Muscle of leg (tissue), 11 donors: ENCODE data around the gene SDHAF2. TPM values are rescaled to one million over a fixed set of nuclear protein-coding genes. Genes with fewer than 3 reads are reported as not detected.
"Not testable (repeated sequence)": the region's sequence is repeated elsewhere in the genome, so short reads cannot be mapped to it uniquely, and the experiment has no call there.

ENCODE experiments used
- DNase-seq: peaks from one replicate; pipeline ENCODE4 v3.0.0; 2013
- H3K27ac ChIP-seq: one replicate; pipeline ENCODE4 v1.5.1; 2013; ENCODE audit warnings: mild to moderate bottlenecking, low read length, control low read depth
- H3K27me3 ChIP-seq: one replicate; pipeline ENCODE4 v1.6.1; 2013; ENCODE audit warnings: low read length; ENCODE audit not compliant: control insufficient read depth, insufficient read depth
- H3K36me3 ChIP-seq: one replicate; pipeline ENCODE4 v1.6.1; 2013; ENCODE audit warnings: low read length; ENCODE audit not compliant: control insufficient read depth, insufficient read depth
- H3K4me1 ChIP-seq: one replicate; pipeline ENCODE4 v1.6.1; 2013; ENCODE audit warnings: low read length; ENCODE audit not compliant: control insufficient read depth, insufficient read depth
- H3K4me3 ChIP-seq: one replicate; pipeline ENCODE4 v1.5.1; 2013; ENCODE audit warnings: low read length, control low read depth
- H3K9me3 ChIP-seq: replicated peaks from 2 replicates; pipeline ENCODE4 v1.6.1; 2013; ENCODE audit warnings: low read depth, low read length; ENCODE audit not compliant: control insufficient read depth
- WGBS: methylation state at CpG from one replicate; pipeline ENCODE4 v1.1.5; 2013; ENCODE audit warnings: missing lambda C conversion rate; ENCODE audit not compliant: insufficient coverage; 5-methylcytosine and 5-hydroxymethylcytosine counted together
- polyA plus RNA-seq, 8 donors: library from polyadenylated mRNA; unstranded; fragments of 120-200 nt; gene quantifications; one replicate each; pipeline versions ENCODE4 v1.2.1 to v1.2.3, GENCODE V29; 2013; ENCODE audit warnings: inconsistent platforms in 1 of 8, low replicate concordance in 1 of 8; ENCODE audit not compliant: insufficient read length in 8 of 8, insufficient read depth in 1 of 8
- total RNA-seq: library from RNA; stranded (reverse); fragments of 120-200 nt; gene quantifications from one replicate; pipeline ENCODE4 v1.2.4, GENCODE V29; 2013

Gene SDHAF2
- total and polyA plus RNA-seq, 9 donors, result 25.2 to 40.2 (median 34.9) TPM

DNA sequence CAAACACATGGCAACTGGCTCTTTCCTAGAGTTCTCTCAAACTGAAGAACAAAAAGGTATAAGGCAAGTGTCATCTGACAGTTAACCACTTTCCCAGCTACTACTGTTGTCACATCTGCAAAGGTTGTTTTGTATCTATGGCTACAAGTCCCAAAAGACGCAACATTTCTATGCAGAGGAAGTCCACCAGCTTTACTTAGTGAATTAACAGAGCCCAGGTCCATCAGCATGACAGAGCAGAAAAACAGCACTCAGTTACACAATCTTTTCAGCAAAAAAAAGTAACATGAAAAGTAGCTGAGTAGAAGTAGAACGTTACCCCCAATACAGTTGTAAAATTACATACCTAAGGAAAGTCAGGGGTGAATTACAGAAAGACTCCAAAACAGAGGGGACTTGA lies 12.3 kb upstream of the SDHAF2 start:
- DNase-seq, result peak; percentile 76
- no CpG with 5 or more reads among the region's 2 CpGs for WGBS
- Histone ChIP-seq H3K4me3 (no peak overlapping the region), H3K27me3 (no peaks in the 10 kb centered on the region), H3K27ac (peak overlapping the region; percentile 2), H3K4me1 (no peaks in the 10 kb centered on the region), H3K36me3 (peaks cover 83% of the 10 kb centered on the region), H3K9me3 (no peaks in the 10 kb centered on the region)

DNA sequence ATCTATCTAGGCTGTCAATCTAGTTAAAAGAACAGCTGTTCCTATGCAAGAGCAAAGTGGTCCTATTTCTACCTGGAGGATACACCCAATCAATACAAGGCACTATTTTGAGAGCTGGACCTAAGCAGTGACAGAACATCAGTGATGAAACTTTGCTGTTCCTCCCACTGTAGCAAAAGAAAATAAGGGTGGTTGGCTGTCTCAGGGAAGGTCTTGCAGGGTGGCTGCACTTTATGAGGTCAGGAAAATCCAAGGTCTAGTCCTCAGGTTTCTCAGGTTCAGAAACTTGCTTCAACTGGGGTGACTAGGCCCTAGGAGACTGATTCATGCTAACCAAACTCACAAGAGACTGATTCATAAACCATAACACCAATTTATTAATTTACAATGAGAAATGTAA lies 11.8 kb upstream of the SDHAF2 start:
- Histone ChIP-seq H3K27ac (peak overlapping the region; percentile 2), H3K36me3 (peaks cover 79% of the 10 kb centered on the region), H3K4me1 (no peaks in the 10 kb centered on the region), H3K9me3 (no peaks in the 10 kb centered on the region), H3K4me3 (no peak overlapping the region), H3K27me3 (no peaks in the 10 kb centered on the region)
- no peak for DNase-seq

- Histone ChIP-seq H3K27me3 (no peaks in the 10 kb centered on the region), H3K27ac (no peak overlapping the region), H3K9me3 (no peaks in the 10 kb centered on the region), H3K4me3 (no peak overlapping the region), H3K36me3 (peaks cover 69% of the 10 kb centered on the region), H3K4me1 (no peaks in the 10 kb centered on the region)
- WGBS, result 100% methylated on average over 1 of the region's 3 CpGs
- DNase-seq, result no peak
Observed at GRCh38 chr11:61422226-61422625, 7.7 kb upstream of the SDHAF2 start.

DNA sequence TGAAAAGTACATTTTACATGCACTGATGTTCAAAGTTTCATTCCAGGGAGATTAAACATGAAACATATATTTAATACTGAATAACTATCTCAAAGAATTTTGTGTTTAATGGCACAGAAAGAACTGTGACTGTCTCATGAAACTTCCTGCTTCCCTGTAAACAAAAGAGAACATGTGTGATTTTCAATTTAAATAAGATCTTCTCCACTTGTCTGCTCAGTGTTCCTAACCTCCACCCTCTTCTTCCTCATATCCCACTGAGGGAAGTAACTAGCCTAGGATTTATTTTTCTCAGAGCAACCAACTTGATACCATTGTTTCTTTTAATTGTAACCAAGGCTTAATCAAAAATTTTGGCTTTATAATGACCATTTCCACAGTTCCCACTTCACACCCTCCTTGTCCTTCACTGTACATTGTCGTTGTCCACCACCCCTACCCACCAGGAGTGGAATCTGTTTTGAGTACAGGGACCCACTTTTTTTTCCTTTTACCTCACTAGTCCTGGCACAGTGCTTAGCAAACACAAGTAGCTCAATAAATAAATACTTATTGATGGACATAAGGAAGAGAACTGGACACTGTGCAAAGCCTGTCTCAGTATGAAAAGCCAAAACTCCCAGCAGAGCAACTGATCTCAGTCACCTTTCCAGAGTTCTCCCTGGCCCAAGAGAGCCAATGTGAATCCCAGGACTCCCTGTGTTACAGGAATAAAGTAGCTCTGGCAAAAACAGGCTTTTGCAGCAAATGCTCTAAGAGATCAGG lies 4.4 kb upstream of the SDHAF2 start:
- no peaks in the 10 kb centered on the region for H3K27me3 ChIP-seq
- no peak for DNase-seq
- H3K36me3 ChIP-seq, result peaks cover 57% of the 10 kb centered on the region
- H3K9me3 ChIP-seq, result no peaks in the 10 kb centered on the region
- H3K4me3 ChIP-seq, result no peak overlapping the region
- no peak overlapping the region for H3K27ac ChIP-seq
- no CpG with 5 or more reads among the region's 1 CpG for WGBS
- peaks cover 8% of the 10 kb centered on the region for H3K4me1 ChIP-seq

GRCh38 chr11:61429346-61429690 lies 606 bp upstream of the SDHAF2 start:
- H3K4me1 ChIP-seq, result peaks cover 10% of the 10 kb centered on the region
- H3K36me3 ChIP-seq, result peaks cover 36% of the 10 kb centered on the region
- WGBS, result under 1% methylated on average over 35 of the region's 37 CpGs

DNA sequence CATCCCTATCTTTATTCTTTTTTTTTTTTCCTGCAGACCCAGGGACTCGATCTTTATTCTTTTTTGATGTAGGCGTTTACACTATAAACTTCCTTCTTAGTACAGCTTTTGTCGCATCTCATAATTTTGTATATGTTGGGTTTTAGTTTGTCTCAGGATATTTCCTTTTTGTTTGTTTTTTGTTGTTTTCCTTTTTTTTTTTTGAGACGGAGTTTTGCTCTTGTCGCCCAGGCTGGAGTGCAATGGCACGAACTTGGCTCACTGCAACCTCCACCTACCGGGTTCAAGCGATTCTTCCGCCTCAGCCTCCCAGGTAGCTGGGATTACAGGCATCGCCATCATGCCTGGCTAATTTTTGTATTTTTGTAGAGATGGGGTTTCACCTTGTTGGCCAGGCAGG lies 915 bp downstream of the SDHAF2 start:
- not testable (repeated sequence) for H3K27ac ChIP-seq, DNase-seq, H3K4me1 ChIP-seq, H3K27me3 ChIP-seq, H3K9me3 ChIP-seq
- H3K36me3 ChIP-seq, result peaks cover 28% of the 10 kb centered on the region
- peak overlapping the region; percentile 89 for H3K4me3 ChIP-seq
- WGBS, result 86% methylated on average over 4 of the region's 10 CpGs

More at GRCh38 chr11:61429346-61429690, 606 bp upstream of the SDHAF2 start:
- DNase-seq, result peak; percentile 86
- Histone ChIP-seq H3K27me3 (no peaks in the 10 kb centered on the region), H3K9me3 (no peaks in the 10 kb centered on the region), H3K27ac (peak overlapping the region; percentile 100), H3K4me3 (peak overlapping the region; percentile 89)

- no peak for DNase-seq
- peaks cover 45% of the 10 kb centered on the region for H3K36me3 ChIP-seq
- no peaks in the 10 kb centered on the region for H3K4me1 ChIP-seq
- H3K27ac ChIP-seq, result no peak overlapping the region
- 93% methylated on average over 2 of the region's 5 CpGs for whole genome bisulfite sequencing
- H3K9me3 ChIP-seq, result no peaks in the 10 kb centered on the region
- no peak overlapping the region for H3K4me3 ChIP-seq
- no peaks in the 10 kb centered on the region for H3K27me3 ChIP-seq
Observed at GRCh38 chr11:61437496-61437895, 7.6 kb downstream of the SDHAF2 start.

DNA sequence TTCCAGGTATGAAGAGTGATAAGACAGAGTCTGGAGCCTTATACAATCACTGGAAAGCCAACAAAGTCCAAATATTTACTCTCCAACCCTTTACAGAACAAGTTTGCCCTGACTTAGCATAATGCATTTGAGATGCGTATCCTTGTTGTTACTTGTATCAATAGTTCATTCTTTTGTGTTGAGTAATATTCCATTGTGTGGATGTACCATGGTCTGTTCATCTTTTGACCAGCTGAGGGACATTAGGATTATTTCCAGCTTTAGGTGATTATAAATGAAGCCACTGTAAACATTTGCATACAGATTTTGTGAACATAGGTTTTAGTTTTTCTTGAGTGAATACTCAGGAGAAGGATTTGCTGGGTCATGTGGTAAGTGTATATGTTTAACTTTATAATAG lies 9.7 kb downstream of the SDHAF2 start:
- H3K4me3 ChIP-seq, result no peak overlapping the region
- H3K9me3 ChIP-seq, result no peaks in the 10 kb centered on the region
- H3K27me3 ChIP-seq, result no peaks in the 10 kb centered on the region
- H3K27ac ChIP-seq, result no peak overlapping the region
- DNase-seq, result no peak
- H3K4me1 ChIP-seq, result no peaks in the 10 kb centered on the region
- H3K36me3 ChIP-seq, result peaks cover 56% of the 10 kb centered on the region
- WGBS, result no CpG with 5 or more reads among the region's 1 CpG

DNA sequence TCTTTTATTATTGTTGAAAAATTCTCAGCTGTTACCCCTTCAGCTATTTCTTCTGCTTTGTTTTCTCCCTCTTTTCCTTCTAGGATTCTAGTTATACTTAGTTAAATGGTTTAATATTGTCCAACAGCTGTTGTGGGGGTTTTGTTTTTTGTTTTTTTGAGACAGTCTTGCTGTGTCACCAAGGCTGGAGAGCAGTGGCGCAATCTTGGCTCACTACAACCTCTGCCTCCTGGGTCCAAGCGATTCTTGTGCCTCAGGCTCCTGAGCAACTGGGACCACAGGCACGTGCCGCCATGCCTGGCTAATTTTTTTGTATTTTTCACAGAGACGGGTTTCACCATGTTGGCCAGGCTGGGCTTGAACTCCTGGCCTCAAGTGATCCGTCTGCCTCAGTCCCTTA lies 12.7 kb downstream of the SDHAF2 start:
- 95% methylated on average over 6 of the region's 6 CpGs for WGBS

DNA sequence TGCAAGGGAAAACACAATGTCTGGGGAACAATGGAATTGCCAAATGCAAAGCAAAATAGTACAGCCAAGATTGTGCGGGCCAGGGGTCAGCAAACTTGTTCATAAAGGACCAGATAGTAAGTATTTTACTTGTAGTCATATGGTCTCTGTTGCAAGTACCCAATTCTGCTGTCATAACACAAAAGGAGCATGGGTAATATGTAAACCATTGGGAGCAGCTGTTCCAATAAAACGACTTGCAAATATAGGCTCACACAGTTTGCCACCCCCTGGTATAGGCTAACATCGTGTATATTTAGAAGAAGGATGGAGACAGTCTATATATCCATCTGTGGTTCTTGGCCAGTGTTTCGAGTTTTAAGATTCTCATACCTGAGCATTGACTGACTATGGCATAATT lies 15.6 kb downstream of the SDHAF2 start:
- H3K4me3 ChIP-seq, result no peak overlapping the region
- WGBS, result no CpG with 5 or more reads among the region's 4 CpGs
- no peaks in the 10 kb centered on the region for H3K27me3 ChIP-seq
- no peak overlapping the region for H3K27ac ChIP-seq
- H3K9me3 ChIP-seq, result no peaks in the 10 kb centered on the region
- H3K4me1 ChIP-seq, result peaks cover 14% of the 10 kb centered on the region
- peaks cover 58% of the 10 kb centered on the region for H3K36me3 ChIP-seq
- no peak for DNase-seq

More for the DNA sequence above, 12.7 kb downstream of the SDHAF2 start:
- peaks cover 53% of the 10 kb centered on the region for H3K36me3 ChIP-seq
- H3K27ac ChIP-seq, result no peak overlapping the region
- no peak for DNase-seq
- H3K4me3 ChIP-seq, result no peak overlapping the region
- H3K9me3 ChIP-seq, result no peaks in the 10 kb centered on the region
- H3K4me1 ChIP-seq, result peaks cover 12% of the 10 kb centered on the region
- H3K27me3 ChIP-seq, result no peaks in the 10 kb centered on the region

DNA sequence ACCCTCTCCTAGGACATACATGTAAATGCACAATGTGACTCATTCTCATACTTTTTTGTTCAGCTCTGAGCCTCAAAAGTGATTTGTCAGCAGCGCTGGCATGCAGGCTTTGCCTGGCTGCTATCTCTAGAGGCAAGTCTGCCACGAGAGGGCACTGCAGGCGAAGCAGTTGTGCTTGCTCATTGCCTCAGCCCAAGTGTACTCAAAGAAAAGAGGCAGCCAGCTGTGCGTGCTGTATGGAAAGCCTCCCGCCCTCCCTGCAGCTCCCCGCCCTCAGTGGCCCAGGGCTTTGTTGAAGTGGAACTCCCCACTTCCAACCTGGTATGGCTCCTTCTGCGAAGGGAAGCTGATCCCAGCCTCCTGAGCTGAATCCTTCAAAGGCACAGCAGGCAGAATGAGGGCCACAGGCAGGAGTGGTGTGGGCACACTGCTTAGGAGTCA lies 16.3 kb downstream of the SDHAF2 start:
- Histone ChIP-seq H3K27me3 (no peaks in the 10 kb centered on the region), H3K36me3 (peaks cover 58% of the 10 kb centered on the region), H3K4me1 (peaks cover 14% of the 10 kb centered on the region), H3K4me3 (no peak overlapping the region), H3K27ac (no peak overlapping the region), H3K9me3 (no peaks in the 10 kb centered on the region)
- 9% methylated on average over 7 of the region's 7 CpGs for WGBS
- DNase-seq, result peak; percentile 90
